Sigmoid colon (tissue), 4 donors: ENCODE measurements around the gene BCL3.

Experiments used
- CTCF ChIP-seq, 4 experiments: fragments of 450-650 bp in 3 of 4; fragments of 200-600 bp in 1 of 4; IDR thresholded peaks; one replicate each; pipeline ENCODE4 v1.5.1; 2016 to 2019; ENCODE audit warnings: antibody characterized with exemption in 4 of 4, mild to moderate bottlenecking in 3 of 4, moderate library complexity in 2 of 4
- POLR2A ChIP-seq, 2 donors: fragments of 450-650 bp; IDR thresholded peaks; one replicate each; pipeline ENCODE4 v1.6.1; 2016; ENCODE audit warnings: antibody characterized with exemption in 2 of 2, mild to moderate bottlenecking in 2 of 2, moderate library complexity in 2 of 2
- POLR2AphosphoS5 ChIP-seq, 4 donors: sonication (generic); formaldehyde crosslinking; IDR thresholded peaks; one replicate each; pipeline ENCODE4 v1.6.1; 2017; ENCODE audit warnings: antibody characterized with exemption in 4 of 4

- TF ChIP-seq CTCF (IDR thresholded peaks at IDR 0.05): no peak
- TF ChIP-seq POLR2A (IDR thresholded peaks at IDR 0.05): peak in 1 of 2 donors; percentile 30
- TF ChIP-seq POLR2AphosphoS5 (IDR thresholded peaks at IDR 0.05): peak; percentile 29 to 90 (median 73)
Observed at GRCh38 chr19:44752816-44753625, 4.5 kb downstream of the BCL3 start.
